Medulla oblongata (tissue), 1 donor: Measurements from ENCODE around the gene PLEKHG5.

Experiments
- DNase-seq: peaks from one replicate; pipeline ENCODE4 v3.0.0-alpha.2; 2015; ENCODE audit errors: extremely low spot score

Gene PLEKHG5

GRCh38 chr1:6491480-6491962 lies at the start of gene PLEKHG5:
PLEKHG5 (minus strand) TSS chr1:6491667; CDS start chr1:6477571, 14,096 bp downstream.
- no peak for DNase-seq

DNA sequence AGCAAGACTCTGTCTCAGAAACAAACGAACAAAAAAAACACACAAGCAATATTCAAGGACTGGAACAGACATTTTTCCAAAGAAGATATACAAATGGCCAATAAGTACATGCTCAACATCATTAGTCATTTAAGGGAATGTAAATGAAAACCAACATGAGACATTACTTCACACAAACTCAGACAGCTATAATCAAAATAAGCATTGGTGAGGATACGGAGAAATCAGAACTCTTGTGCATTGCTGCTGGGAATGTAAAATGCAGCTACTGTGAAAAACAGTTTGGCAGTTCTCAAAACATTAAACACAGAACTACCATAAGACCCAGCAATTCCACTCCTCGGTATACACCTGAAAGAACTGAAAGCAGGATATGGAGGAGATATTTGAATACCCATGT lies 47.5 kb upstream of the PLEKHG5 start:
- DNase-seq = no peak

DNA sequence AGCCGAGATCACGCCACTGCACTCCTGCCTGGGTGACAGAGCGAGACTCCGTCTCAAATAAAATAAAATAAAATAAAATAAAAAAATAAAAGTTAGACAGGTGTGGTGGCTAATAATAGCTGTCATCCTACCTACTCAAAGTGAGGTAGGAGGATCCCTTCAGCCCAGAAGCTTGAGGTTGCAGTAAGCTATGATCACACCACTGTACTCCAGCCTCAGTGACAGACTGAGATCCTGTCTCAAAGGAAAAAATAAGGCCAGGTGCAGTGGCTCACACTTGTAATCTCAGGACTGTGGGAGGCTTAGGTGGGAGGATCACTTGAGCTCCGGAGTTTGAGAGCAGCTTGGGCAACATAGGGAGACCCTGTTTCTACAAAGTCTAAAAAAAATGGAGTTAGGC lies 44.8 kb upstream of the PLEKHG5 start:
- DNase-seq = no peak

- no peak for DNase-seq
Observed at GRCh38 chr1:6535214-6535613, 43.7 kb upstream of the PLEKHG5 start.

- DNase-seq = no peak
Observed at GRCh38 chr1:6534248-6534822, 42.9 kb upstream of the PLEKHG5 start.

DNA sequence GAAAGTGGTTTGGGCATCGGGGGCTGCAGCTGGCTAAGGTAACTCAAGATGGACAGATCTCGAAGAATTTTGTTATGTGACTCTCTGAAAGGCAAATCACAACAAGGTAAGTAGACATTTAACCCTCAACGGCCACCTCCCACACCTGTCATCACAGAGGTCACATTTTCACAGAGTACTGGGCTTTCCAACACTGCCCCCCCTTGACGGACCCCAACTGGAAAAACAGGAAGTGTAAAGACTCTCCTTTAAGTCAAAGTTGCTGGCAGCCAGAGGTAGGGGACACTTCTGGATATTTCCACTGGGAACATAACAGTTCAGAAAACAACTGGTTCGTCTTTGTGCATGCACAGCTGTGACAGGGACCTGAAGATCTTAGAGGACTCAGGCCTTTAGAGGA lies 40.5 kb upstream of the PLEKHG5 start:
- no peak for DNase-seq

GRCh38 chr1:6530504-6531160 lies 39.2 kb upstream of the PLEKHG5 start:
- no peak for DNase-seq

GRCh38 chr1:6528492-6528891 lies 37.0 kb upstream of the PLEKHG5 start:
- no peak for DNase-seq

GRCh38 chr1:6526316-6526715 lies 34.8 kb upstream of the PLEKHG5 start:
- no peak for DNase-seq

- DNase-seq = peak; percentile 41
Observed at GRCh38 chr1:6523566-6523965, 32.1 kb upstream of the PLEKHG5 start.

- no peak for DNase-seq
Observed at GRCh38 chr1:6521536-6521935, 30.1 kb upstream of the PLEKHG5 start.

GRCh38 chr1:6519935-6520671 lies 28.6 kb upstream of the PLEKHG5 start:
- peak; percentile 67 for DNase-seq

DNA sequence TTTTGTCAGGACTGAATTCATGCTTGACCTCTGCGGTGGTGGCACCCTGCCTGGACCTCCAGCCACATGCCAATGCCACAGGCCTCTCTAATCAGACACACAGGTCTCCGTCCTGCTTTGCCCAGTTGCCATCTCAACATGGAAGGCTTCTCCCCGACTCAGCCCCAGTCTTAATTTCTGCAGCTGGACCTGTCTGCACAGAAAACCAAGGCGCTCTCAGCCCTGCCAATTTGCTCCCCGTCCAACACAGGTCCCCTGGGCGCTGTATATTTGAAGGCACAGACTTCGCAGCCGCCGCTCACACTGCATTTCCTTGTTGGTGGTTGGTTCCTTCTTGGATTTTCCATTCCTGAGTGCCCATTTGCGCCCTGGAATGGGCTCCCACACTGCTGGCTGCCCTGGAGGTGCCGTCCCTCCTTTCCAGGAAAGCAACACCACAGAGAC lies 28.0 kb upstream of the PLEKHG5 start:
- DNase-seq = no peak

DNA sequence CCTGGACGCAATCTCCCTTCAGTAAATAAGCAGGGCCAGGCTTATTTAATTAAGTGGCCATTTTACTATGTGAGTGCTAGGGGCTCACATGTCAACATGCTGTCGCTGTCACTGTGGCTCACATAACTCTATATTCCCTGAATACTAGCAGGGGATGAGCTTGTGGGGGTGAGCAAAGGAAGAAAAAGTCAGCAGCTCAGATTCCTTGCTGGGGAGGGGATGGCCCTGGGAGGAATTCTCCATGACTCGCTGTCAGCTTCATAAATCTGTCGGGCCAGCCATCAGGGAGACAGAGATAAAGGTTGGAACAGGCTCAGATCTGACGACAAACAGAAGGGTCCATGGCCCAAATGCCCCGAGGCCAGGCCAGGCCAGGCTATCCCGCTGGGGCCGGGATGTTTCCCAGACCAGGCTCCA lies 26.0 kb upstream of the PLEKHG5 start:
- DNase-seq = no peak

- no peak for DNase-seq
Observed at GRCh38 chr1:6515771-6516170, 24.3 kb upstream of the PLEKHG5 start.

DNA sequence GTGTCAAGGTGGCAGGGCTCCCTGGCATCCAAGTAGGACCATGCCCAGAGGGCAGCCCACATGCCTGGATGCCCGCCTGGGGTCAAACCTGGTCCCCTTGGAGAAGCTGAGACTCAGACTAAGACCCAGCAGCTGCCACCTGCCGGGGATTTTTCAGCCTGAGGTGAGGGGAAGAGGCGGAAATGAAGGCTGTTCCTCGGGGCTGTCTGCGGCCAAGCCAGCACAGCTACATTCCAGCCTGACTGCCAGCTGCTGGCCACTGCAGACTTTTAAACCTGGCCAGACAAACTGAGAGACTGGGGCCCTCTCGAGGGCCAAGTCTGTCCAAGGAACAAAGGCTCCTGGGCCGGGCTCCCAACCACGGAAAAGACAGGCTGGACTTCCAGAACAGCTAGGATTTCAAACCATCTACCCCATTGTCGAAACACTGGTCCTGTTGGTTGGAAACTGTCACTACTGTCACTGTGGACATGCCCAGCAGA lies 21.9 kb upstream of the PLEKHG5 start:
- peak; percentile 45 for DNase-seq

- no peak for DNase-seq
Observed at GRCh38 chr1:6512908-6513280, 21.4 kb upstream of the PLEKHG5 start.

DNA sequence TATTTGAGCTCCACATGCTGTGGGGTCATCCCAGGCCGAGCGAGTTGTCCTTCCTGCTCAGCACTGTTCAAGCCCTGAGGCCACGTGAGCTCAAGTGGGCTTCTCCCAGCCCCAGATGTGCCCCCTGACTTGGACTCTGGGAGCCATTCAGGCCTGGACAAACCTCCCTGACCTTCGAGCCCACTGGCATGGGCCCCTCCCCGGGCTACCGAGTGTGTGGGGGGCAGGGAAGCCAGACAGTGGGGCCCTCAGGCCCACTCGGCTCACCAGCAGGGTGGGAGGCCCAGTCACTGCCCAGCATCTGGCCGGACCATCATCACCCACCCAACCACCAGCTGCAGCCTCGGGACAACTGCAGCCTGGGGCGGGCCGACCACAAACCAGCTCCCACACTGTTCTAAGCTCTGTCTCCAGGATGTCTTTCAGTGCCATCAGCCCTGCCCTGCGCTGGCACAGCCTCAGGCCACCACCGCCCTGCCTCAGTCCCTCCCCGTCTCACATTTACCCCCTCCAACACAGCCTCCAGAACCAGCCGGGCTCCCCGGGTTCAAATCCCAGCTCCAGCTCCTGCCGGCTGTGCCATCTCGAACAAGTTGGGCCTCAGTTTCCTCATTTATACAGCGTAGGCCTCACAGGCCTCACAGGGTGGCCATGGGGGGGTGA lies 20.9 kb upstream of the PLEKHG5 start:
- no peak for DNase-seq

DNA sequence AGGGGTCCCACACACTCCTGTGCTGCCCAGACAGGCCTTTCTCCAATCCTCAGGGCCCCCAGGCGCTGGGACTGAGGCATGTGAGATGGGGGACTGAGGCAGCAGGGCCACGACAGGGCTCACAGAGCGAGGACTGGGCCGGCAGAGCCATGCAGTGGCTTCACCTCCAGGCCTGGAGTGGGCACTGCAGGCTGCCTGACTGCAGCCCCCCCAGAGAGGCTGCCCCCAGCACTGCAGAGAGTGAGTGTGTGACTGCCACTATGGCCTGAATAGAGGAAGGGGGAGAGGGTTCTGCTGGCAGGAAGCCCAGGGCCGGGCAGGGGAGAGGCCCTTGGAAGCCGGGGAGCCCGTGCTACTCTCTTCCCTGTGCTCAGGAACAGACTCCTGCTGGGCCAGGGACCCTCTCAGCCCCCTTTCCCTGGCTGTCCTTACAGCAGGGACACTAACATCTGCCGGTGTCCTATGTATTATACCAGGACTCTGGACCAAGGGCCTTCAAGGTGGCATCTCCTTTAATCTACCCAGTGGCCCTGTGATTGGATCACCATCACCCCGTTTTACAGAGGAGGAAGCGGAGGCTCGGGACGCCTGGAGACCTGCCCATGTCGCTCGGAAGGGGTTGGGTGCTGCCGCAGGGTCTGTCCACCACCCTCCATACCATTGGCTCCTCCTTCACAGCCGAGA lies 20.2 kb upstream of the PLEKHG5 start:
- no peak for DNase-seq

DNA sequence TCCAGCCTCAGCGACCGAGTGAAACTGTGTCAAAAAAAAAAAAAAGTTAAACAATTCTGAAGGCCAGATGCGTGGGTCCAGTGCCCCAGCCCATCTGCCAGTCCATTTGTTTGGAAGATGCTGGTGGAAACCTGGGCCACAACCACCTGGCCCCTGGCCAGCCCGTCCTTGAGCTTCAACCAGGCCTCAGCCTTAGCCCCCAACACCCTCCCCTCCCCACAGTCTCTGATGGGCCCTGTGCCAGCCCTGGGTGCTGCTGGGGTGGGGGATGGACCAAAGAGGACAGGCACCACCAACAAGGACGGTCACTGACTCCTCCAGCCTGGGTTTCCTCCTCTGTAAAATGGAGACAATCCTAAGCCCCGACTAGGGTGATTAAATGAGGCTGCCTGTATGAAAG lies 19.6 kb upstream of the PLEKHG5 start:
- no peak for DNase-seq

- DNase-seq = no peak
Observed at GRCh38 chr1:6510493-6510892, 19.0 kb upstream of the PLEKHG5 start.

GRCh38 chr1:6509919-6510291 lies 18.4 kb upstream of the PLEKHG5 start:
- no peak for DNase-seq
